Measurements from ENCODE around the gene SLC66A2.
A peak's percentile ranks its signal among the peaks of the same experiment; 100 is the strongest.
"Not testable (repeated sequence)": the region's sequence is repeated elsewhere in the genome, so short reads cannot be mapped to it uniquely, and the experiment has no call there.

The SLC66A2 gene

DNA sequence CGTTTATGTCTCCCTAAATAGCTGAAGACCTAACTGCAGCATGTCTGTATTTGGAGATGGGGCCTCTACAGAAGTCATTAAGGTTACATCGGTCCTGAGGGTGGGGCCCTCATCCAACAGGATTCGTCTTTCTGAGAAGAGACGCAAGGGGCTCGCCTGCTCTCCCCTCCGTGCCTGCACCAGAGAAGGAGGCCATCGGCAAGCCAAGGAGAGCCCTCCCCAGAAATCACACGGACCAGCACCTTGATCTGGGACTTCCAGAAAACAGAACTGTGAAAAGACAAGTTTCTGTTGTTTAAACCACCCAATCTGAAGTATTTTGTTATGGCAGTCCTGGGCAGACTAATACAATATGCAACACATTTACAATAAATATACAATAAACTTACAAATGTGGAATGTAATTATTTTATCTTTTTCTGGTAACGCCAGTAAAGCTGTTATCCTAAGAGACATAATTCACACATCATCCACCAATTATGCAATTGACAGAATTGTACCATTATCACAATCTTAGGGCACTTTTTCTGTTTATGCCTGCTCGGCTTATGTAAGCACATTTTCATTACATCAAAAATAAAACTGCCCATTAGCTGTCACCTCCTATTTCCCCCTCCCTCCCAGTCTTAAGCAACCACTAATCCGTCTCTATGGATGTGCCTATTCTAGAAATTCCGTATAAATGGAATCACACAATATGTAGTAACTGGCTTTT is 19.1 kb upstream of the SLC66A2 start:
- DNase-seq: no peak

DNA sequence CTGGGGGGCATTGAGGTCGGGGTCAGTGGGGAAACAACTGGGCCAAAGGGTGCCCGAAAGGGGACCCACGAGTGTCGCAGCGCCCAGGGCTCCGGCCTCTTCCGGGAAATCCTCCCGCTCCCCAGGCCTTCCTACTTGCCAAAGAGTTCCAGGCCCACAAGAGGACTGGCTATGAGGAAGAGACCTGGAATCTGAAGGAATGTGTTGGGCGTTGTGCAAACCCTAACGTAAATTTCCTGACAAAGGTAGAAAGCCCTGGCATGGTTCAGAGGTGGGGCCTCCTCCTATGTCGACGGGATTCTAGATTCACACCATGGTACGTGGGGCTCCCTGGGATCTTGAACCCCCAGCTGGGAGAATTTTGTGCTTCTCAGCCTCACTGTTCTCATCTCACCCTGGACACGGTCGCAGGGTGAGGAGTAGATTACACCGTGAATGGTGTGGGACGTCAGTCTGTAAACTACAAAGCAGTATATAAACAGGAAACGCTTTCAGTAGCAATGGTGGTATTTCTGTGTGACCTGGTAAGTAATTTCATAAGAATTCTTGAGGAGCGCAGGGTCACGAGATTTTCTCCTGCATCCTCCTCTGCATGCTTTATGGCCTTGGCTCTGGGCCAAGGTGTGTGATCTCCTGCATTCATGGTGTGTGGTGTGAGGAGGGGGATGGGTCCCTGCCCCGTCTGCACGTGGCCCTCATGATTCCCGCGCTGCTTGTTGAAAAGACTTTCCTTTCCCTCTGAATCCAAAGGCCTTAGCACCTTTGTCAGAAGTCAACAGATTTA is 13.9 kb upstream of the SLC66A2 start:
- DNase-seq: no peak

DNA sequence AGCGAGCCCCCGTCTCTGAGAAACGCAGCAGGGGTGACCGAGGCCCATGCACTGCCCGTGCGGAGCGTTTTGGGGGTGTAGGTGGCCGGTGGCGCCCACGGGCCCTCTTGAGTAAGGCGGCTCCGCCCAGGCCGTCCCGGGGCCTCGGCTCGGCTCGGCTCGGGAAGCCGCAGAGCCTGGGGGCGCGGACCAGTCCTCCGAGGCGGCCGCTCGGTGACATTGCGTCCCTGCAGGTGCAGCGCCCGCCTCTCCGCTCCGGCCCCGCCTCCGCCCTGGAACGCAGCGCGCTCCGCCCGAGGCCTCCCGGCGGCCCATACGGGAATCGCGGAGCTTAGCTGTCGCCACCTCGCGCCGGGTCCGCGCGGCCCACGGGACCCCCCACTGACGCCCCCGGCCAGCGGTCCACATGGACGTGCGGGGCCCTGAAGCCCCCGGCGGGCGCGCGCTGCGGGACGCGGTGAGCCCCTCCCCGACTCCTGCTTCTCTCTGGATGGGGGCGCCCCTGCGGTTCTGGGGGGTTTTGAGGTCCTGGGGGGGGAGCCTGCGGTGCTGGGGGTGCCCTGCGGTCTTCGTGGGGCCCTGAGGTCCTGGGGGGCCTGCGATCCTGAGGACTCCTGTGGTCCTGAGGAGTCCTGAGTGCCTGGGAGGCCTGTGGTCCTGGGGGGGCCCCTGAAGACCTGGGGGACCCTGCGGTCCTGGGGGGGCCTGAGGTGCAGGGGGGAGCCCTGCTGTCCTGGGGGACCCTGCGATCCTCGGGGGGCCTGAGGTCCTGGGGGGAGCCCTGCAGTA is 13.1 kb upstream of the SLC66A2 start, which contains the start of gene HSBP1L1:
TSS of gene HSBP1L1 (plus strand) at position 314 of the 789 bp plus-strand sequence. CDS start at position 407, 93 bp downstream.
- DNase-seq: peak; percentile 50

DNA sequence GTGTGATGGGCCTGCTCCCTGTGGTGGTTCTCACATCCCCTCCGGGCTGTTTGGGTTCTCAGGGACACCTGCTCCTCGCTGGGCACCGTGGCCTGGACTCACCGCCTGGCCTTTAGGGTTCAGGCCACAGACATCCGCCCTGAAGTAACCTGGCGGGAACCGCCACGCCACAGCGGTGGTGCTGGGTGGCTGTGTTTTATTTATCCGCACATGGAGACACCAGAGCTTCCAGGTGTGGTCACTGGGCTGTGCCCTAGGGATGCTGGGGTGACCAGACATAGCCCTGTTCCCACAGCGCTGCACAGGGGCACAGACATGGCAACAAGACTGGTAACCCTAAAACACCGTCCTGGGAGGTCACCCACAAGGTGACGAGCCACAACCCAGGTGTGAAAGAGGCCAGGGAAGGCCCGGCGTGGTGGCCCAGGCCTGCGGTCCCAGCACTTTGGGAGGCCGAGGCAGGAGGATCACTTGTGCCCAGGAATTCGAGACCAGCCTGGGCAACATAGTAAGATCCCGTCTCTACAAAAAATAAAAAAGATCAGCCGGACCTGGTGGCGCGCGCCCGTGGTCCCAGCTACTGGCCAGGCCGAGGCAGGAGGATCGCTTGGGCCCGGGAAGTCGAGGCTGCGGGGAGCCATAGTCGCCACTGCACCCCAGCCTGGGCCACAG is 12.3 kb upstream of the SLC66A2 start:
- no peak for DNase-seq

DNA sequence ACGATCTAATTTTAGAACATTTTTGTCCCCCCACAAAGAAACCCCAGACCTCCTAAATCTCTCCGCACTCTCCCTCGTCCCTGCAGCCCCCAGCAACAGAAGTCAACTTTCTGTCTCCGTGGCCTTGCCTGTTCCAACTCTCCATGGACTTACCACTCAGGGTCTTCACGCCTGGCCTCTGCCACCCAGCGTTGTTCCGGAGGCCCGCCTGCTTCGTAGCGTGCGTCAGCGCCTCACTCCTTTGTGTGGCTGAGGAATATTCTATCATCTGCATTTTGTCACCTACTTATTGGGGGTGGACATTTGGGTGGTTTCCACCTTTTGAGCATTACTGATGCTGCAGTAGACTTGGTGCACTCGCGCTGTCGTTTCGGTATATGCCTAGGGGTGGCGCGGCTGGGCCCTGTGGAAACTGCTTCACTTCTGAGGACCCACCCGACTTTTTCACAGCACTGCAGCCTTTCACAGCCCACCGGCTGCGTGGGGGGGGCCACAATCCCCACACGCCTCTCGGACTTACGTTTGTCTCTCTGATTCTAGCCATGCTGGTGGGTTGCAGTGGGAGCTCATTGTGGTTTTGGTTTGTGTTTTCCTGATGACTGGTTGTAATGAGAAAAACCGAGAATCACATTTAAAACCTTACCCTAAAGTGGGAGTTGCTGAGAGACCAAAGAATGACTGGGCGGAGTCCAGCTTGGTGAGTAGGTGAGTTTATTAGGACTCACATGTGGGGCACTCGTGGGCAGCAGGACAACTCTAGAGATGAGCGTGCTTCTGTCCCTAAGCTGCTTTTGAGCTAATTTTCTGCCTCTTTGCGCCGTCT is 11.6 kb upstream of the SLC66A2 start:
- DNase-seq: no peak

DNA sequence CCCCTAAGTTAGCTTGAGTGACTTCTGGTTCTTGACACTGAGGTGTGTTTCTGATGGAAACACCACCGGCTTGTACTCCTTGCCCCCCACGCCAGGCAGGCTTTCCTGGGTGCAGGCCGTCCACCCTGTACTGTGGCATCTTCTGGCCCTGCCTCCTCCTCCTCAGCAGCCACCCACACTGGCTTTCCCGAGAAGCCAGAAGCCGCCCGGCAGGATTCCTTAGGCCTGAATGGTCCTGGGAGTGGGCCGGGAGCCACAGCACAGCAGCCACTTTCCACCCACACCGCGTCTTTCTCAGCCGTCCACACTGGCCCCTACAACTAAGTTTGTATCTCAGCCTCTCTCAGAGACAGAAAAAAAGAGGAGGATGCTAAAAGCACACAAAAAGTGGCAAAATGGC is 10.9 kb upstream of the SLC66A2 start:
- DNase-seq: no peak

DNA sequence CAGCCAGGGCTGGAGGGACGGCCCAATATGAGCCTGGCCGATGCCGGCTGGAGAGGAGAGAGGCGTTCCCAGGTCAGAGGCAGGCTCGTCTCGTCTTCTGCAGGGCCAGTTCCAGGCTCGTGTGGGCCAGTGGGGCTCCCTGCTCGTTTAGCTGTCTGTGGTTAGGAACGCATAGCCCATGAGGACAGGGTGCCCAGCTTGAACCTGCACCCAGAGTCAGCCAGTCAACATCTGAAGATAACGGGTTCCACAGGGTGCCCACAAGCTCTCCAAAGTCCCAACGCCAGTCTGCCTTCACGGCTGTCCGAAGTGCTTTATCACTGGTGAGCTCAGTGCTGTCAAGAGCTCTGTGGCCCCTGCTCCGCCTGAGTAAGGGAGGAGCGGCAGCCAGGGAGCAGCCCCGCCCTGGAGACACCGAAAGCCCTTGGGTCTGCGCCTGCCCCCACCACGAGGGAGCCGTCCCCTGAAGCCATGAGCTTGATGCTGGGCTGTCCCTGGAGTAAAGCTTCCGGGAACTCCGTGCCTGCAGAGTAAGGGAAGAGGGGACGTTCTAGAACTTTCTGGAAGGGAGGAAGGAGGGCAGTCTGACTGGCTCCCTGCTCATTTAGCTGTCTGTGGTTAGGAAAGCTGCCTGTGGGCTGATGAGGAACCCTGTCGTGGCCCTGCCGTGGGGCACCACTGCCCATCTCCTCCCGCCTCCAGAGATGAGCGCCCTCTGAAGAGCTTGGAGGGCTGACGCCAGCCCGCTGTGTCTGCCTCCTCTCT is 10.3 kb upstream of the SLC66A2 start:
- no peak for DNase-seq

DNA sequence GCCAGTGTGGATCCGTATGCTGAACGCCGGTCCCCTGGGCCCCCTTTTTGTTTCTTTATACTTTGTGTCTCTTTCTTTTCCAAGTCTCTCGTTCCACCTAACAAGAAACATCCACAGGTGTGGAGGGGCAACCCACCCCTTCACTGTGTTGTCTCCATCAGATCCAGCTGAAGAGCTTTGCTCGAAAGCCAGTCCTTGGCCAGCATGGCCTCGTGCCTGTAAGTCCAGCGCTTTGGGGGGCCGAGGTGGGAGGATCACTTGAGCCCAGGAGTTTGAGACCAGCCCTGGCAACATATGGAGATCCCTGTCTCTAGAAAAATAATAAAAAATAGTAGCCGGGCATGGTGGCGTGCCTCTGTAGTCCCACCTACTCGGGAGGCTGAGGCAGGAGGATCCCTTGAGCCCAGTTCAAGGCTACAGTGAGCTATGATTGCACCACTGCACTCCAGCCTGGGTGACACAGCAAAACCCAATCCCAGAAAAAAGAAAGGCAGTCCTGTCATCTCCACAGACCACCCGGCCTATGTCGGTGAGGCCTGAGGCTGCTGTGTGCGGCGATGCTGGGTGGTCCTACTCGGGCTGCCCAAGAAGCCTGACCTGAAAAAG is 9.6 kb upstream of the SLC66A2 start:
- no peak for DNase-seq

DNA sequence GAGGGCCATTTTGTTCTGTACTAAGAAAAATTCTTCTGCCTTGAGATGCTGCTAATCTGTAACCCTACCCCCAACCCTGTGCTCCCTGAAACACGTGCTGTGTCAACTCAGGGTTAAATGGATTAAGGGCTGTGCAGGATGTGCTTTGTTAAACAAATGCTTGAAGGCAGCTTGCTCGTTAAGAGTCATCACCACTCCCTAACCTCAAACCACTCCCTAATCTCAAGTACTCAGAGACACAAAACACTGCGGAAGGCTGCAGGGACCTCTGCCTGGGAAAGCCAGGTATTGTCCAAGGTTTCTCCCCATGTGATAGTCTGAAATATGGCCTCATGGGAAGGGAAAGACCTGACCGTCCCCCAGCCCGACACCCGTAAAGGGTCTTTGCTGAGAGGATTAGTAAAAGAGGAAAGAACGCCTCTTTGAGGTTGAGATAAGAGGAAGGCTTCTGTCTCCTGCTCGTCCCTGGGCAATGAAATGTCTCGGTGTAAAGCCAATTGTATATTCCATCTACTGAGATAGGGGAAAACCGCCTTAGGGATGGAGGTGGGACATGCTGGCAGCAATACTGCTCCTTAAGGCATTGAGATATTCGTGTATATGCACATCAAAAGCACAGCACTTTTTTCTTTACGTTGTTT is 8.8 kb upstream of the SLC66A2 start:
- not testable (repeated sequence) for DNase-seq

DNA sequence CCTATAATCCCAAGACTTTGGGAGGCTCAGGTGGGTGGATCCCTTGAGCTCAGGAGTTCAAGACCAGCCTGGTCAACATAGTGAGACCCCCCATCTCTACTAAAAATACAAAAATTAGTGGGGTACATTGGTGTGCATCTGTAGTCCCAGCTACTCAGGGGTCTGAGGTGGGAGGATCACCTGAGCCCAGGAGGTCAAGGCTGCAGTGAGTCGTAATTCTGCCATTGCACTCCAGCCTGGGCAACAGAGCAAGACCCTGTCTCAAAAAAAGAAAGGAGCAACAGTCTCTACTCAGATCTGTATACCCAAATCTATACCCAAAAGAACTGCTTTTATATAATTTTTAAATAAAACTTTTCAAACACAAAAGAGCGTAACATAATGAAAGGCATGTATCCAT is 7.5 kb upstream of the SLC66A2 start:
- DNase-seq: no peak

DNA sequence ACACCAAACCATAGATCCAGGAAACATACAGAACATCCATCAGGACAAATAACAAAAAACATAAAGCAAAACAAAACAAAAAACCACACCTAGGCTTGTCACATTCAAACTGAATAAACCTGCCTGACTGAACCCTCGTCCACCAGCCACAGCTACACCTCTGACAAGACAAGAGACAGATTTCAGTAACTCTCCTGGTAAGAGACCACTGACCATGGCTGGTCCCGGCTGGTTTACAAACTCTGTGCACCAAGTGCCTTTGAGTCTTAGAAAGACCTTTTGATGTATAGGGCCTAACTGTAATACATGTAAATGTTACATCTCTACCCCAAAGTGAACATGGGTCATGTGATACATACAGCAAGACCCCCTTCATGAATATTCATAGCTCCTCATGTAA is 4.8 kb upstream of the SLC66A2 start:
- DNase-seq: no peak

DNA sequence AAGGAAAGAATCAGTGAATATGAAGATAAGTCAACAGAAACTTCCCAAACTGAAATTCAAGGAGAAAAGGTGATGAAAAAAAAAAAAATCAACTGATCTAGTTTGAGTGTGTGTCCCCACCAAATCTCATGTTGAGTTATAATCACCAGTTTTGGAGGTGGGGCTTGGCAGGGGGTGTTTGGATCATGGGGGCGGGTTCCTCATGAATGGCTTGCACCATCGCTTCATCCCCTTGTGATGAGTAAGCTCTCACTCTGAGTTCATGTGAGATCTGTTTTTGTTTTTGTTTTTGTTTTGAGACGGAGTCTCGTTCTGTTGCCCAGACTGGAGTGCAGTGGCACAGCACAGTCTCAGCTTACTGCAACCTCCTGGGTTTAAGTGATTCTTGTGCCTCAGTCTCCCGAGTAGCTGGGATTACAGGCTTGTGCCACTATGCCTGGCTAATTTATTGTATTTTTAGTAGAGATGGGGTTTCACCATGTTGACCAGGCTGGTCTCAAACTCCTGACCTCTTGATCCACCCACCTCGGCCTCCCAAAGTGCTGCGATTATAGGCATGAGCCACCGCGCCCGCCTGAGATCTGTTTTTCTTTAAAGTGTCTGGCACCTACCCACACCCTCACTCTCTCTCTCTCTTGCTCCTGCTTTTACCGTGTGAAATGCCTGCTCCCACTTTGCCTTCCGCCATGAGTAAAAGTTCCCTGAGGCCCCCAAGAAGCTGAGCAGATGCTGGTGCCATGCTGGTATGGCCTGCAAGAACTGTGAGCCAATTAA is 4.0 kb upstream of the SLC66A2 start:
- DNase-seq: no peak

DNA sequence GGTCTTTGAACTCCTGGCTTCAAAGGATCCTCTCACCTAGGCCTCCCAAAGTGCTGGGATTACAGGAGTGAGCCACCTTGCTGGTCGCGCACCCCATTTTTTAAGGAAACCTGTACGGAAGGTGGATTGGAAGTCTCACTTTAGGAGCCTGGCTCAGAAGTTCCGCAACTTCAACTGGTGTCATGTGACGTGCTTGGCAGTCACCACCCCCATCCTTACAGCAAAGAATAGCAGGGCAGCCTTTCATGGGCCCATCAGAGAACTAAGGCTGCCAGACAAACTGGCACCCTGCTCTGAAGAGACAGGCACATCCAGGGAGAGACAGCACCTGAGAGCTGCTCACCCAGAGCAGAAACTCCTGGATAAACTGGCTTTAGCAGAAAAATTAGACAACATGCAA is 3.3 kb upstream of the SLC66A2 start:
- no peak for DNase-seq

DNA sequence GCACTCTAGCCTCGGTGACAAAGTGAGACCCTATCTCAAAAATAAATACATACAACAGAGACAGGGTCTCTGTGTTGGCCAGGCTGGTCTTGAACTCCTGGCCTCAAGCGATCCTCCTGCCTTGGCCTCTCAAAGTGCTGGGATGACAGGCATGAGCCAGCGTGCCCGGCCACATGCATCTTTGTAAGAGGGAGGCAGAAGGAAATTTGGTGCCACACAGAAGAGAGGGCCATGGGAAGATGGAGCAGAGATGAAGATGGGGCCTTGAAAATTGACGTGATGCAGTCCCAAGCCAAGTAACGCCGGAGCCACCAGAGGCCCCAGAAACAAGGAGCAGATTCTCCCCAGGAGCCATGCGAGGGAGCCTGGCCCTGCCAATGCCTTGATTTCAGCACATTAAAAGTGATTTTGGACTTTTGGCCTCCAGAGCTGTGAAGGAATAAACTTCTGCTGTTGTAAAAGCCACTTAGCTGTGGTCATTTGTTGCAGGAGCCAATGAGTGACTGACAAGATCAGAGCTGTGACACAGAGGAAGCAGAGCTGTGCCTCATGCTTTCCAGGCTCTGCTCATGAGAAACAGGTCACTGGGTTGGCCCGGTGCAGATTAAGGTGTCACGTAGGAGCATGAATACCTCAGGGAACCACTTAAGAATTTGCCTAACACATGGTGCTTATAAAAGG is 2.7 kb upstream of the SLC66A2 start:
- DNase-seq: no peak

DNA sequence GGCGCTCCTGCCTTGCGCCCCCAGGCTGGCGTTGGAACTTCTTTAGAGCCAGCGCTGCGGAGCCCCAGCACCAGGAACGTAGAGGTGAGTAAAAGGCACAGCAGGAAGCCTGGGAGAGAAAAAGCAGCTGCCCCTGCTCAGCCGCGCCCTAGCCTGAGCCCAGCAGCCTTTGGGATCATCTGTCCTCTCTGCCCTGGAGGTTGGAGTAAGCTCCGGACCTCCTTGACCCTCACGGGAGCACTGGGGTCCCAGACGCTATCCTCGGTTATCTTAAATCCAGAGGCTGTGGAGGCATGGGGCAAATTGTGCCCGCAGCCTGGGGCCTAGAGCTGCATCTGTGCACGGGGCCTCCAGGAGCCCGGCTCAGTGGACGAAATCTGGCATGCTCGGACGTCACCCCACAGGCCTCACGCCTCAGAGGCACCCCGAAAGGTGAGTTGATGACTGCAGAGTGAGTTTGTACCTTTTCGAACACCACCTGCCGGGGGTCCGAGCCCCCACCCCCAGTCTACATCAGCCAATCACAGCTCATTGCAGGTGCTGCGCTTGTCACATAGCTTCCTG is 1.6 kb upstream of the SLC66A2 start:
- DNase-seq: no peak

DNA sequence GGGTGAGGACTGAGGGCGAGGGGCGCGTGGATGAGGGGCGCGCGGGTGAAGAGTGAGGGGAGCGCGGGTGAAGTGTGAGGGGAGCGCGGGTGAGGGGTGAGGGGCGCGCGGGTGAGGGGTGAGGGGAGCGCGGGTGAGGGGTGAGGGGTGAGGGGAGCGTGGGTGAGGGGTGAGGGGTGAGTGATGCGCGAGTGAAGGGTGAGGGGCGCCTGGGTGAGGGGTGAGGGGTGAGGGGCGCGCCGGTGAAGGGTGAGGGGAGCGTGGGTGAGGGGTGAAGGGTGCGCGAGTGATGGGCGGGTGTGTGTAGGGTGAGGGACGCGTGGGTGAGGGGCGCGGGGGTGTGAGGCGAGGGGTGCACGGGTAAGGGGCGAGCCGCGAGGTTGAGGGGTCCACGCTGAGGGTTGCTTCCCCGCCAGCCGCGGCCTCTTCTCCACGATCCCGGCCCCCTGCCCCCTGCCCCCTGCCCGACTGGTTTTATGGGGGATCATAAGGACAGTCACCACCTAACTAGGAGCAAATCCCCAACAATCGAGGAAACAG is 1.1 kb upstream of the SLC66A2 start:
- no peak for DNase-seq

DNA sequence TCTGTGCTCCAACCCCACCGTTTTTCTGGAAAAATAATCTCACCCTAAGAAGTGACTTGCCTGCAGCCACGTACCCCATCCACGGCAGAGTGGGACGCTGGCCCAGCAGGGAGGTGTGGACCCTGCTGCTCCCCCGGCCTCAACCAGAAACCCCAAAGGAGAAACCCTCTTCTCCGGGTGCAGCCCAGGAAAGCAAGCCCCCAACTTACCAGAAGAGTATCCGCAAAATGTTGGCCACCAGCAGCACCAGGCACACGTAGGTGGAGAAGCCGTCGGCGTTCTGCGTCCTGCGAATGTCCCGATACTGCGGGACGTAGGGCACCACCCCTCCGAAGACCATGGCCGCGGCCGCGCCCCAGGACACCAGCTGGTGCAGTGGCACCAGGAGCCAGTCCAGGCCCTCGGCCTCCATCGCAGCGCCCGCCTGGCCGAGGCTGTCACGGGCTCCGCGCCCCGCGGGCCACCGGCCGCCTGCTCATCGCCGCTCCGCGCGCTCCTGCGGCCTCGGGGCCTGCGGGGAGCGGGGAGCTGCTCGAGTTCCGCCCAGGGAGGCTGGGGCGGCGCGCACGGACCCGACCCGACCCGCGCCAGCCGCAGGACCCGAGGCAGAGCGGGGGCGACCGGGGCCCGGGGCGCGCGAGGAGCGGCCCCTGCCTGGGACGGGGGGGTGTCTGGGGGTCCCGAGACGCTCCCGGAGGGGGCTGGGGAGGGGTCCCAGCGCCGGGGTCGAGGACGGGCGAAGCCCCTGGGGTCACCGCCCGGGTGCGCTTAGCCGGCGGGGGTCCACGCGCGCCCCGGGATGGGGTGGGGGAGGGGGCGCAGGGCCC is 725 bp downstream of the SLC66A2 start:
- DNase-seq: no peak

Data from 8988T (cell line).